HEK293 (cell line): ENCODE results near the gene ZNF189.

Source experiments
- CTCF ChIA-PET: fragments of 350-600 bp; formaldehyde crosslinking; extraction: SDS; loops from one replicate; lab custom pipeline; 2021; ENCODE audit warnings: antibody characterized with exemption; lab: Yijun Ruan, JAX
- POLR2A ChIA-PET: fragments of 300-600 bp; formaldehyde crosslinking; extraction: SDS; loops from one replicate; lab custom pipeline; 2020; ENCODE audit warnings: antibody characterized with exemption, inconsistent platforms; lab: Yijun Ruan, JAX
- H3K27ac ChIP-seq: fragments of 200-500 bp; sonication (Bioruptor generic); 2 replicates; pipeline ENCODE4 v1.5.1; 2014; ENCODE audit warnings: low read depth, low read length, control low read depth, inconsistent platforms; ENCODE audit errors: extremely low read depth
- H3K36me3 ChIP-seq, 2 experiments: fragments of 200-500 bp in 1 of 2; sonication (Bioruptor generic) in 1 of 2; 1 replicate in 1 of 2; 2 replicates in 1 of 2; pipeline ENCODE4 v1.5.1; 2014 to 2017; ENCODE audit warnings: inconsistent platforms in 2 of 2, low read length in 2 of 2; ENCODE audit not compliant: control insufficient read depth in 2 of 2, insufficient read depth in 1 of 2
- H3K4me1 ChIP-seq: fragments of 200-500 bp; sonication (Bioruptor generic); 2 replicates; pipeline ENCODE4 v1.5.1; 2014; ENCODE audit warnings: mild to moderate bottlenecking, low read length, inconsistent platforms; ENCODE audit not compliant: control insufficient read depth, insufficient read depth
- H3K4me3 ChIP-seq: 2 replicates; pipeline ENCODE4 v1.5.1; 2011; ENCODE audit warnings: low read depth, mild to moderate bottlenecking, control low read depth, low read length, moderate library complexity
- H3K9me3 ChIP-seq: fragments of 200-500 bp; sonication (Bioruptor generic); 2 replicates; pipeline ENCODE4 v1.5.1; 2014; ENCODE audit warnings: low read depth, low read length, inconsistent platforms; ENCODE audit not compliant: control insufficient read depth, insufficient read depth
- KLF7 ChIP-seq: fragments of 450-650 bp; formaldehyde crosslinking; IDR thresholded peaks from 2 replicates; pipeline ENCODE4 v1.5.1; 2016; ENCODE audit warnings: missing biosample characterization, missing genetic modification characterization, borderline replicate concordance
- SALL2 ChIP-seq: fragments of 450-650 bp; formaldehyde crosslinking; IDR thresholded peaks from 2 replicates; pipeline ENCODE4 v1.5.0; 2017; ENCODE audit warnings: missing biosample characterization, mild to moderate bottlenecking, missing genetic modification characterization, borderline replicate concordance
- ZBTB1 ChIP-seq: fragments of 450-650 bp; formaldehyde crosslinking; IDR thresholded peaks from 2 replicates; pipeline ENCODE4 v1.5.1; 2016; ENCODE audit warnings: missing biosample characterization, missing genetic modification characterization
- ZBTB48 ChIP-seq: fragments of 450-650 bp; formaldehyde crosslinking; IDR thresholded peaks from 2 replicates; pipeline ENCODE4 v1.5.1; 2016; ENCODE audit warnings: missing biosample characterization, missing genetic modification characterization
- ZNF174 ChIP-seq: fragments of 450-650 bp; formaldehyde crosslinking; IDR thresholded peaks from 2 replicates; pipeline ENCODE4 v1.5.0; 2017; ENCODE audit warnings: missing biosample characterization, mild to moderate bottlenecking, missing genetic modification characterization
- ZNF350 ChIP-seq: fragments of 450-650 bp; formaldehyde crosslinking; IDR thresholded peaks from 2 replicates; pipeline ENCODE4 v1.5.0; 2017; ENCODE audit warnings: missing biosample characterization, mild to moderate bottlenecking, missing genetic modification characterization
- ZNF366 ChIP-seq: fragments of 450-650 bp; formaldehyde crosslinking; conservative IDR thresholded peaks from 2 replicates; pipeline ENCODE4 v1.5.1; 2016; ENCODE audit warnings: missing biosample characterization, missing genetic modification characterization
- ZNF394 ChIP-seq: fragments of 450-650 bp; formaldehyde crosslinking; IDR thresholded peaks from 2 replicates; pipeline ENCODE4 v1.5.1; 2016; ENCODE audit warnings: missing biosample characterization, missing genetic modification characterization, mild to moderate bottlenecking, moderate library complexity, borderline replicate concordance
- ZNF404 ChIP-seq: fragments of 450-650 bp; formaldehyde crosslinking; IDR thresholded peaks from 2 replicates; pipeline ENCODE4 v1.5.1; 2017; ENCODE audit warnings: missing biosample characterization, missing genetic modification characterization
- ZNF510 ChIP-seq: fragments of 450-650 bp; formaldehyde crosslinking; IDR thresholded peaks from 2 replicates; pipeline ENCODE4 v1.5.1; 2018; ENCODE audit warnings: mild to moderate bottlenecking, missing genetic modification characterization, missing biosample characterization; ENCODE audit not compliant: insufficient replicate concordance
- ZNF544 ChIP-seq: fragments of 450-650 bp; formaldehyde crosslinking; IDR thresholded peaks from 2 replicates; pipeline ENCODE4 v1.5.0; 2017; ENCODE audit warnings: missing biosample characterization, missing genetic modification characterization
- TF ChIP-seq, protein P1 (sequence below): fragments of 450-650 bp; formaldehyde crosslinking; IDR thresholded peaks from 2 replicates; pipeline ENCODE4 v1.5.1; 2016; ENCODE audit warnings: missing biosample characterization, missing genetic modification characterization
- TF ChIP-seq, protein P2 (sequence below): fragments of 450-650 bp; IDR thresholded peaks from 2 replicates; pipeline ENCODE4 v1.5.1; 2018; ENCODE audit warnings: missing biosample characterization, missing genetic modification characterization
- TF ChIP-seq, protein P3 (sequence below): fragments of 450-650 bp; formaldehyde crosslinking; IDR thresholded peaks from 2 replicates; pipeline ENCODE4 v1.5.1; 2016; ENCODE audit warnings: missing biosample characterization, missing genetic modification characterization
- TF ChIP-seq, protein P4 (sequence below): fragments of 450-650 bp; formaldehyde crosslinking; IDR thresholded peaks from 2 replicates; pipeline ENCODE4 v1.5.1; 2017; ENCODE audit warnings: missing biosample characterization, missing genetic modification characterization

ZNF189 gene

DNA sequence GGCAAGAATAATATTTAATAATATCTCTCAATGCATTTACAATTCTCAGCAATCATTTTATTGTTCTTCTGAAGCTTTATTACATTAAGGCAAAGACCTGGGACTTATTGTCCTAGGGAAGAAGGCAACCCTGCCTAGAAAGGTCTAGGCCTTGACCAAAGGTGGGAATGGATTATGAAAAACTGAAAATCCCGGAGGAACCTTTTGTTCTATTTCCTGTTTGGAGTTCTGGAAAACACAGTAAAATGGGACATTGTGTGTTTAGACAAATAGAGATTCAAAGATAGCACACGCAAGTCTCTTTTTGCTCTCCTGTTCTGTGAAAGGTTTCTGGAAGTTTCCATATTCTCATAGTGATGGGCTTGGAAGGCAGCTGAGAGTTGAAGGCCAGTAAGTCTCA, 45.0 kb upstream of the ZNF189 start (continued):
- TF ChIP-seq, protein P1, sequence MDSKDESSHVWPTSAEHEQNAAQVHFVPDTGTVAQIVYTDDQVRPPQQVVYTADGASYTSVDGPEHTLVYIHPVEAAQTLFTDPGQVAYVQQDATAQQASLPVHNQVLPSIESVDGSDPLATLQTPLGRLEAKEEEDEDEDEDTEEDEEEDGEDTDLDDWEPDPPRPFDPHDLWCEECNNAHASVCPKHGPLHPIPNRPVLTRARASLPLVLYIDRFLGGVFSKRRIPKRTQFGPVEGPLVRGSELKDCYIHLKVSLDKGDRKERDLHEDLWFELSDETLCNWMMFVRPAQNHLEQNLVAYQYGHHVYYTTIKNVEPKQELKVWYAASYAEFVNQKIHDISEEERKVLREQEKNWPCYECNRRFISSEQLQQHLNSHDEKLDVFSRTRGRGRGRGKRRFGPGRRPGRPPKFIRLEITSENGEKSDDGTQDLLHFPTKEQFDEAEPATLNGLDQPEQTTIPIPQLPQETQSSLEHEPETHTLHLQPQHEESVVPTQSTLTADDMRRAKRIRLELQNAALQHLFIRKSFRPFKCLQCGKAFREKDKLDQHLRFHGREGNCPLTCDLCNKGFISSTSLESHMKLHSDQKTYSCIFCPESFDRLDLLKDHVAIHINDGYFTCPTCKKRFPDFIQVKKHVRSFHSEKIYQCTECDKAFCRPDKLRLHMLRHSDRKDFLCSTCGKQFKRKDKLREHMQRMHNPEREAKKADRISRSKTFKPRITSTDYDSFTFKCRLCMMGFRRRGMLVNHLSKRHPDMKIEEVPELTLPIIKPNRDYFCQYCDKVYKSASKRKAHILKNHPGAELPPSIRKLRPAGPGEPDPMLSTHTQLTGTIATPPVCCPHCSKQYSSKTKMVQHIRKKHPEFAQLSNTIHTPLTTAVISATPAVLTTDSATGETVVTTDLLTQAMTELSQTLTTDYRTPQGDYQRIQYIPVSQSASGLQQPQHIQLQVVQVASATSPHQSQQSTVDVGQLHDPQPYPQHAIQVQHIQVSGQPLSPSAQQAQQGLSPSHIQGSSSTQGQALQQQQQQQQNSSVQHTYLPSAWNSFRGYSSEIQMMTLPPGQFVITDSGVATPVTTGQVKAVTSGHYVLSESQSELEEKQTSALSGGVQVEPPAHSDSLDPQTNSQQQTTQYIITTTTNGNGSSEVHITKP, result no peak
- TF ChIP-seq ZNF350 (tag by site-specific recombination) (no peak), ZNF394 (tag by site-specific recombination) (no peak), ZBTB48 (no peak), ZNF174 (tag by site-specific recombination) (no peak), ZNF404 (no peak), ZNF544 (tag by site-specific recombination) (no peak)
- TF ChIP-seq, protein P2, sequence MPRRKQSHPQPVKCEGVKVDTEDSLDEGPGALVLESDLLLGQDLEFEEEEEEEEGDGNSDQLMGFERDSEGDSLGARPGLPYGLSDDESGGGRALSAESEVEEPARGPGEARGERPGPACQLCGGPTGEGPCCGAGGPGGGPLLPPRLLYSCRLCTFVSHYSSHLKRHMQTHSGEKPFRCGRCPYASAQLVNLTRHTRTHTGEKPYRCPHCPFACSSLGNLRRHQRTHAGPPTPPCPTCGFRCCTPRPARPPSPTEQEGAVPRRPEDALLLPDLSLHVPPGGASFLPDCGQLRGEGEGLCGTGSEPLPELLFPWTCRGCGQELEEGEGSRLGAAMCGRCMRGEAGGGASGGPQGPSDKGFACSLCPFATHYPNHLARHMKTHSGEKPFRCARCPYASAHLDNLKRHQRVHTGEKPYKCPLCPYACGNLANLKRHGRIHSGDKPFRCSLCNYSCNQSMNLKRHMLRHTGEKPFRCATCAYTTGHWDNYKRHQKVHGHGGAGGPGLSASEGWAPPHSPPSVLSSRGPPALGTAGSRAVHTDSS (tag by site-specific recombination), result no peak

DNA sequence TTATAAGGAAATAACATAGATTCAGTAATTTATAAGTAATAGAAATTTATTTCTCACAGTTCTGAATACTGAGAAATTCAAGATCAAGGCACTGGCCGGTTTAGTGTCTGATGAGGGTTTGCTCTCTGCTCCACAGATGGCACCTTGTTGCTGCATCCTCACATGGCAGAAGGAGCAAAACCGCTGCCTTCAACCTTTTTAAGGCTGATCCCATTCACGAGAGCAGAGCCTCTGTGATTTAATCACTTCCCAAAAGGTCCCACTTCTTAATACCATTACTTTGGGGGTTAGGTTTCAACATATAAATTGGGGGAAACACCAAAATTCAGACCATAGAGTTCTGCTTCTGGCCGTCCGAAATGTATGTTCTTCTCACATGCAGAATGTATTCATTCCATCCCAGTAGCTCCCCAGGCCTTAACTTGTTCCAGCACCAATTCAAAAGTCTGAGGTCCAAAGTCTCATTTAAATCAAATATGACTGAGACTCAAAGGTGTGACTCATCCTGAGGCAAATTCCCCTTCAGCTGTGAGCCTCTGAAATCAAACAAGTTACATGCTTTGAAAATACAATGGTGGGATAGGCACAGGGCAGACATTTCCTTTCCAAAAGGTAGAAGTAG, 44.4 kb upstream of the ZNF189 start:
- no peaks in the 10 kb centered on the region for H3K4me1 ChIP-seq
- ChIA-PET POLR2A (no interaction called here), CTCF (no interaction called here)
- H3K36me3 ChIP-seq, result no peaks in the 10 kb centered on the region
- H3K27ac ChIP-seq, result no peak overlapping the region
- H3K9me3 ChIP-seq, result no peaks in the 10 kb centered on the region
- TF ChIP-seq, protein P3, sequence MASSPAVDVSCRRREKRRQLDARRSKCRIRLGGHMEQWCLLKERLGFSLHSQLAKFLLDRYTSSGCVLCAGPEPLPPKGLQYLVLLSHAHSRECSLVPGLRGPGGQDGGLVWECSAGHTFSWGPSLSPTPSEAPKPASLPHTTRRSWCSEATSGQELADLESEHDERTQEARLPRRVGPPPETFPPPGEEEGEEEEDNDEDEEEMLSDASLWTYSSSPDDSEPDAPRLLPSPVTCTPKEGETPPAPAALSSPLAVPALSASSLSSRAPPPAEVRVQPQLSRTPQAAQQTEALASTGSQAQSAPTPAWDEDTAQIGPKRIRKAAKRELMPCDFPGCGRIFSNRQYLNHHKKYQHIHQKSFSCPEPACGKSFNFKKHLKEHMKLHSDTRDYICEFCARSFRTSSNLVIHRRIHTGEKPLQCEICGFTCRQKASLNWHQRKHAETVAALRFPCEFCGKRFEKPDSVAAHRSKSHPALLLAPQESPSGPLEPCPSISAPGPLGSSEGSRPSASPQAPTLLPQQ (tag by site-specific recombination), result no peak
- TF ChIP-seq ZNF510 (tag by site-specific recombination) (no peak), ZNF366 (tag by site-specific recombination) (no peak), KLF7 (tag by site-specific recombination) (no peak), ZBTB1 (tag by site-specific recombination) (no peak), SALL2 (tag by site-specific recombination) (no peak)
- TF ChIP-seq, protein P4, sequence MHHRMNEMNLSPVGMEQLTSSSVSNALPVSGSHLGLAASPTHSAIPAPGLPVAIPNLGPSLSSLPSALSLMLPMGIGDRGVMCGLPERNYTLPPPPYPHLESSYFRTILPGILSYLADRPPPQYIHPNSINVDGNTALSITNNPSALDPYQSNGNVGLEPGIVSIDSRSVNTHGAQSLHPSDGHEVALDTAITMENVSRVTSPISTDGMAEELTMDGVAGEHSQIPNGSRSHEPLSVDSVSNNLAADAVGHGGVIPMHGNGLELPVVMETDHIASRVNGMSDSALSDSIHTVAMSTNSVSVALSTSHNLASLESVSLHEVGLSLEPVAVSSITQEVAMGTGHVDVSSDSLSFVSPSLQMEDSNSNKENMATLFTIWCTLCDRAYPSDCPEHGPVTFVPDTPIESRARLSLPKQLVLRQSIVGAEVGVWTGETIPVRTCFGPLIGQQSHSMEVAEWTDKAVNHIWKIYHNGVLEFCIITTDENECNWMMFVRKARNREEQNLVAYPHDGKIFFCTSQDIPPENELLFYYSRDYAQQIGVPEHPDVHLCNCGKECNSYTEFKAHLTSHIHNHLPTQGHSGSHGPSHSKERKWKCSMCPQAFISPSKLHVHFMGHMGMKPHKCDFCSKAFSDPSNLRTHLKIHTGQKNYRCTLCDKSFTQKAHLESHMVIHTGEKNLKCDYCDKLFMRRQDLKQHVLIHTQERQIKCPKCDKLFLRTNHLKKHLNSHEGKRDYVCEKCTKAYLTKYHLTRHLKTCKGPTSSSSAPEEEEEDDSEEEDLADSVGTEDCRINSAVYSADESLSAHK (tag by site-specific recombination), result no peak
- H3K4me3 ChIP-seq, result no peak overlapping the region
